DND-41 (cell line): ENCODE results near the gene CPEB4.

Source experiments
- ATAC-seq: fragments of 200-7000 bp; cut with Tn5 transposase; 3 replicates; pipeline ENCODE4 v1.9.1; 2021; ENCODE audit warnings: low read depth; ENCODE audit not compliant: insufficient read depth
- DNase-seq: peaks from one replicate; pipeline ENCODE4 v3.0.0-alpha.2; 2020
- H2AFZ ChIP-seq: 2 replicates; pipeline ENCODE4 v1.6.0; 2012; ENCODE audit warnings: low read depth, low read length
- H3K27ac ChIP-seq: 2 replicates; pipeline ENCODE4 v1.5.1; 2012; ENCODE audit warnings: low read length, inconsistent platforms
- H3K27me3 ChIP-seq: fragments of 200-600 bp; sonication (generic); 2 replicates; pipeline ENCODE4 v1.6.0; 2012; ENCODE audit warnings: low read length, mild to moderate bottlenecking, inconsistent platforms; ENCODE audit not compliant: insufficient read depth, poor library complexity
- H3K36me3 ChIP-seq: 2 replicates; pipeline ENCODE4 v1.5.1; 2012; ENCODE audit warnings: low read length, inconsistent platforms; ENCODE audit not compliant: insufficient read depth
- H3K4me1 ChIP-seq: 2 replicates; pipeline ENCODE4 v1.5.1; 2012; ENCODE audit warnings: mild to moderate bottlenecking, low read length; ENCODE audit not compliant: insufficient read depth
- H3K4me2 ChIP-seq: 2 replicates; pipeline ENCODE4 v1.6.0; 2012; ENCODE audit warnings: mild to moderate bottlenecking, moderate library complexity, low read length, inconsistent platforms; ENCODE audit not compliant: insufficient read depth
- H3K4me3 ChIP-seq, 2 experiments: fragments of 200-600 bp in 1 of 2; shearing (Covaris generic) in 1 of 2; 2 replicates each; pipeline ENCODE4 v1.5.1; 2012 to 2016; ENCODE audit warnings: inconsistent platforms in 2 of 2, low read length in 2 of 2, mild to moderate bottlenecking in 2 of 2, low read depth in 1 of 2, moderate library complexity in 1 of 2
- H3K79me2 ChIP-seq: 2 replicates; pipeline ENCODE4 v1.6.0; 2012; ENCODE audit warnings: low read length, inconsistent platforms; ENCODE audit not compliant: insufficient read depth
- H3K9ac ChIP-seq: 2 replicates; pipeline ENCODE4 v1.6.0; 2012; ENCODE audit warnings: low read depth, mild to moderate bottlenecking, inconsistent platforms, low read length, moderate library complexity
- H3K9me3 ChIP-seq: 2 replicates; pipeline ENCODE4 v1.5.1; 2012; ENCODE audit warnings: low read length, moderate library complexity, mild to moderate bottlenecking, inconsistent platforms; ENCODE audit not compliant: insufficient read depth, severe bottlenecking
- H4K20me1 ChIP-seq: 2 replicates; pipeline ENCODE4 v1.6.0; 2012; ENCODE audit warnings: low read length; ENCODE audit not compliant: insufficient read depth
- EZH2 ChIP-seq: IDR thresholded peaks from 3 replicates; pipeline ENCODE4 v1.6.1; 2012; ENCODE audit warnings: borderline replicate concordance, low read depth, mild to moderate bottlenecking, moderate library complexity, low read length, inconsistent platforms; ENCODE audit not compliant: severe bottlenecking
- TF ChIP-seq, protein P1 (sequence below): IDR thresholded peaks from 2 replicates; pipeline ENCODE4 v1.5.1; 2012; ENCODE audit warnings: borderline replicate concordance, low read length, moderate library complexity, mild to moderate bottlenecking; ENCODE audit not compliant: poor library complexity, severe bottlenecking; ENCODE audit errors: extremely low read depth

CPEB4 gene

DNA sequence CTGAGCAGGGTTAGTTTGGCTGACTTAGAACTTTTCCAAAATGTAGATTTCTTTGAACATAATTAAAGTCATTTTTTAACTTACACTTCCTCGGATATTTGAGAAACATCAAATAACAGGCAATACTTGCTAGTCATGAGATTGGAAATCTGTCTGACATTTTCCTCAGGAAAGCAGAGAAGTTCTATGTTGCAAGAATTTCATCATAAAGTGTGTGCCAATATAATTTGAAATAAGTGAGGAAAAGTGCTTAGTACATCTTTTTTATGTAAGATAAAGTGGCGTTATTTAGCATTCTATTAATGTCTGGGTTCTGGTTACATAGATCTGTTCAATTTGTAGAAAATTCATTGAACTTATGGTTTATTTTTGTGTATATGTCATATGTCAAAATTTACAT is 52.1 kb downstream of the CPEB4 start:
- Histone ChIP-seq H3K79me2 (no peaks in the 10 kb centered on the region), H3K36me3 (no peaks in the 10 kb centered on the region), H3K9ac (no peak overlapping the region), H3K4me2 (no peak overlapping the region), H3K4me1 (no peaks in the 10 kb centered on the region), H3K9me3 (no peaks in the 10 kb centered on the region), H4K20me1 (no peaks in the 10 kb centered on the region), H2AFZ (no peak overlapping the region), H3K27ac (no peak overlapping the region), H3K4me3 (no peak overlapping the region), H3K27me3 (no peaks in the 10 kb centered on the region)
- ATAC-seq, result no peak
- TF ChIP-seq, protein P1, sequence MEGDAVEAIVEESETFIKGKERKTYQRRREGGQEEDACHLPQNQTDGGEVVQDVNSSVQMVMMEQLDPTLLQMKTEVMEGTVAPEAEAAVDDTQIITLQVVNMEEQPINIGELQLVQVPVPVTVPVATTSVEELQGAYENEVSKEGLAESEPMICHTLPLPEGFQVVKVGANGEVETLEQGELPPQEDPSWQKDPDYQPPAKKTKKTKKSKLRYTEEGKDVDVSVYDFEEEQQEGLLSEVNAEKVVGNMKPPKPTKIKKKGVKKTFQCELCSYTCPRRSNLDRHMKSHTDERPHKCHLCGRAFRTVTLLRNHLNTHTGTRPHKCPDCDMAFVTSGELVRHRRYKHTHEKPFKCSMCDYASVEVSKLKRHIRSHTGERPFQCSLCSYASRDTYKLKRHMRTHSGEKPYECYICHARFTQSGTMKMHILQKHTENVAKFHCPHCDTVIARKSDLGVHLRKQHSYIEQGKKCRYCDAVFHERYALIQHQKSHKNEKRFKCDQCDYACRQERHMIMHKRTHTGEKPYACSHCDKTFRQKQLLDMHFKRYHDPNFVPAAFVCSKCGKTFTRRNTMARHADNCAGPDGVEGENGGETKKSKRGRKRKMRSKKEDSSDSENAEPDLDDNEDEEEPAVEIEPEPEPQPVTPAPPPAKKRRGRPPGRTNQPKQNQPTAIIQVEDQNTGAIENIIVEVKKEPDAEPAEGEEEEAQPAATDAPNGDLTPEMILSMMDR, result no peak
- DNase-seq, result no peak

DNA sequence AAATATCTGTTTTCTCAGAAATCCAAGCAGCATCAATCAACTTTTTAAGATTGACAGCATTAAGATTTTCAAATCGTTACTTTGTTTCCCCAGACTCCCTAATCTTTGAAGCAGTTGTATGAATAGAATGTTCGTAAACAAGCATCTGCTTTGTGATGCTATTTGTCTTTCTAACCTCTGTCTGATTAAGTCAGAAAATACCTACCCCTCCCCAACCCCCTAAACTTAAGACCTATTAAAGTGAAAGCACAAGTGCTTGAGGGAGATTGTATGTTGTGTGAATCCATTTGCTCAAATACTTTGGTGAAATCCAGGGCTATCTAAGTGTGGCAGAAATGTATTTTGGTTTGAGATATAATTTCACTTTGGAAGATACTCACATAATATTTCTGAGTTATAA is 53.0 kb downstream of the CPEB4 start:
- TF ChIP-seq EZH2, result no peak
- ATAC-seq (no peak), DNase-seq (no peak)
- Histone ChIP-seq H3K79me2 (no peaks in the 10 kb centered on the region), H3K9me3 (no peaks in the 10 kb centered on the region), H3K27ac (no peak overlapping the region), H3K4me1 (no peaks in the 10 kb centered on the region), H3K4me3 (no peak overlapping the region), H3K4me2 (no peak overlapping the region), H3K36me3 (no peaks in the 10 kb centered on the region), H2AFZ (no peak overlapping the region), H4K20me1 (no peaks in the 10 kb centered on the region), H3K9ac (no peak overlapping the region), H3K27me3 (no peaks in the 10 kb centered on the region)

DNA sequence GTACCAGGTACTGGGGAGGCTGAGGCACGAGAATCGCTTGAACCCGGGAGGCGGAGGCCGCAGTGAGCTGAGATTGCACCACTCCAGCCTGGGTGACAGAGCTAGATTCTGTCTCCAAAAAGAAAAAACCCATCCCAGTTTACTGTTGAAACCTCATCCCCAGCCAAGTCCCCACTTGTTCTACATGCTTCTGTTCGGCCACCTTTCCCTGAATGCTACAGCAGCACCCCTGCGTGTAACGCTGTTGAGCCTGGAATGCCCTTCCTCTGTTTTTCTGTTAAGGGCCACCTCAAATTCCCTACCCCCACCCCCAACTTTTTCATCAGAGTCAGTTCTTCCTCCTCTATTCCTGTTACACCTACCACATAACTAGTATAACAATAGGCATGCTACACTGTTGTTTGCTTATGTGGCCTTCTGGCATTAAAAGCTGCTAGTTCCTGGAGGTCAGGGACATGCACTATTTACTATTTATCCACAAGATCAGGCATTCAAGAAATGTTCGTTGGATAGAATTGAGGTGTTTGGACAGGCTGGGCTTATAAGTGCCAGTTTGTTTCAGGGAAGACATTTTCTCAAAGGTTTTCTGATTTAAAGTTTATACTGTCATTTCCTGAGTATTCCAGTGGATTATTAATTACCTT is 53.7 kb downstream of the CPEB4 start:
- Histone ChIP-seq H2AFZ (no peak overlapping the region), H3K27ac (no peak overlapping the region), H3K4me1 (no peaks in the 10 kb centered on the region), H3K9ac (no peak overlapping the region), H3K27me3 (no peaks in the 10 kb centered on the region), H3K36me3 (no peaks in the 10 kb centered on the region), H3K9me3 (no peaks in the 10 kb centered on the region), H3K4me3 (no peak overlapping the region), H4K20me1 (no peaks in the 10 kb centered on the region), H3K4me2 (no peak overlapping the region), H3K79me2 (no peaks in the 10 kb centered on the region)
- no peak for TF ChIP-seq EZH2
- TF ChIP-seq, protein P1, result no peak
- DNase-seq, result no peak
- ATAC-seq, result no peak

DNA sequence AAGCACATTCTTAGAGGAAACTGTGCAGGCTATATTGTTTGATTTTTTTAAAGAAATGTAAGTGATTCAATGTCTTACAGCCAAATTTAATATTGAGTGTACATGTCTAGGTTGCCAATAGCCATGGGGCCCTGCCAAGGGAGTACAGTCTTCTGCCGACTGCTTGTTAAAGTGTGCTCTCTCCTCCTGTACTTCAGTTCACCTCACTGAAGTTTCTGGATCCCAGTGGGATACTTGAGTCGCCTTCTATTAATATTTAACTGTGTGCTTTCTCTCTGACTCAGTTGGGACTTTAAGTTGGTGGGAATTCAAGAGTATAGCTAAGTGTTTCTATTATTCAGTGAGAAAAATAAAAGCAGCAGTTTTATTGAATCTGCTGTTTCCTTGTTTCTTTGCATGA is 56.4 kb downstream of the CPEB4 start:
- no peaks in the 10 kb centered on the region for H3K36me3 ChIP-seq
- no peak overlapping the region for H2AFZ ChIP-seq
- no peaks in the 10 kb centered on the region for H4K20me1 ChIP-seq
- H3K9me3 ChIP-seq, result no peaks in the 10 kb centered on the region
- H3K4me1 ChIP-seq, result no peaks in the 10 kb centered on the region
- no peaks in the 10 kb centered on the region for H3K79me2 ChIP-seq
- H3K27me3 ChIP-seq, result no peaks in the 10 kb centered on the region
- no peak overlapping the region for H3K4me3 ChIP-seq
- H3K4me2 ChIP-seq, result no peak overlapping the region
- no peak for ATAC-seq
- DNase-seq, result no peak
- H3K9ac ChIP-seq, result no peak overlapping the region
- TF ChIP-seq EZH2, result no peak
- TF ChIP-seq, protein P1, result no peak
- H3K27ac ChIP-seq, result no peak overlapping the region
